HG03558 (cell line): ENCODE data around the gene HACL1.
A peak's percentile ranks its signal among the peaks of the same experiment; 100 is the strongest.

Experiments
- ATAC-seq: cut with Tn5 transposase; IDR thresholded peaks from one replicate; pipeline ENCODE4 v1.9.1; 2021; ENCODE audit warnings: moderate number of reproducible peaks; ENCODE audit not compliant: unreplicated experiment; ENCODE audit errors: extremely low read depth

HACL1 gene

DNA sequence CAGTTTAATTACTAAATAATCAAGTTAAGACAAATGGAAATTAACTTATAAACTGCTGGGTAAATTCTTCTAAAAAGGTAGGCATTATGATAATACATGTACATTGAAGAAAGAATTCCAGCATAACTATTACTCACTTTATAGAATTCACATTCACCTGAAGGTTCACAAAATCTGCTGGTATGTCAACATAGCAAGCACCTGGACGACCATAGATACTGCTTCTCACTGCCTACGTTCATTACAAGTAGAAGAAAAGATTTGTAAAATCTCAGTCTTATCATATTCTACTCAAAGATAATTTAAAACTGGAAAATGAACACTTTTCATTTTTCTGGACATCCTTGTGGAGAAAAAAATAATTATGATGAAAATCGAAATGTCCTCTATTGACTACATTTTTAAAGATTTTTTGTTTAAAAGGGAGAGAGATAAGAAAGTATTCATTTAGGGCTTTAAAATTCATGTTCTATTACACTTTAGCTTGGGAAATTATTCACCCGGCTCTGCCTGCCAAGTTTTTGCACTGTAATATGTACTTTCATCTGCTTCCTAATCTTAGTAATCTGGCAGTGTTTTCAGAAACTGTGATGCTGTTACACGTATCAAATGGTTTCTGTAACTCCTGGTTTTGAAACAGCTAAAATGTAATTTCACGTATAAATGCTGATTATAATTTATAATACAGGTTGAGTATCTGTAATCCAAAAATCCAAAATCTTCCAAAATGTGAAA is 16.1 kb downstream of the HACL1 start:
- ATAC-seq = no peak

DNA sequence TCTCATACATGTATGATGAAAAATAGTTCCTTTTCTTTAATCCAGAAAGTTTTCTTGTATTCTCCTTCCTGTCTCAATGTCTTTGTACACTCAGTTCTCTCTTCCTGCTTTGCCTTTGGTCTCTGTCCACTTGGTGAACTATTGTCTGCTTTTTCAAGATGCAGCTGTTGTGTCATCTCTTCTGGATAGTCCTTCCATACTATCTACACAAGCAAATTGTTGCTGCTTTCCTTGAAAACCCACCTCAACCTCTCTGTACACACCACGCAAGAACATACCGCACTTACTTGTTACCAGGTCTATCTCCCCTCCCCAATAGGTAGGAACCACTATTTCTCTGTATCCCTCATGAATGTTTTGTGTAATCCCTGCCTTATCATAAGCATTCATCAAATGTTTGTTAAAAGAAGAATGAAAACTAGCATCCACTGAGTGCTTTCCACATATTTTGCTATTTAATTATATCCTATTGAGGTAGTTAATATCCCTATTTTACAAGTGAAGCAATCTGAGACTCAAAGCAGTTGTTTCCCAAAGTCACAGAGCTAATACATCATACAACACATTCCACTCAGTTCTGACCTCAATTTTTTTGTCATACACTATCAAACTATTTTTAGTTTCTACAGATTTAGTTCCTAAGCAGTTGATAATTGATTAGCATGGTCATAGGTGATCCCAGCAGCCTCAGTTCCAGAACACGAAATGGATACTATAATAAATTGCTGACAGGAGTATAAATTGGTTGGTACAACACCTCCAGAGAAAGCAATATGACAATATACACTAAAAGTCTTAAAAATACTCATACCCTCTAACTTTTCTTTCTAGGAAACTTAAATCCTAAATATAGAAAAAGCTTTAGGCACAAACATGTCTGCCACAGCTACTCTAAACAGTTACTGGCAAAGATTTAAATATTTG is 19.6 kb downstream of the HACL1 start:
- ATAC-seq = no peak

DNA sequence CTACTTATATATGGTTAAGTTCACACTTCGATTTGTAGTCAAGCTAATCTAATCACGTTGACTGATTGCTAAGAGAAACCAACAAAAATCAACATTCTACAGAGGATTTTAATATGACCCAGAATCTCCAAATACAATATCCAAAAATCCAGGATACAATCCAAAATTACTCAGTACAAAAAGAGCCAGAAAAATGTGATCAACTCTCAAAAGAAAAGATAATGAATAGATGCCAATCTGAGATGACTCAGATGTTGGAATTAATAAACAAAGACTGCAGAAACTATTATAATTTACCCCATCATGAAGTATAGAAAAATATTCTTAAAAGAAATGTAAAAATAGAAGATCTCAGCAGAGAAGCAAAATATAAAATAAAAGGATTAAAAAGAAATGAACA is 22.3 kb downstream of the HACL1 start:
- ATAC-seq = no peak

DNA sequence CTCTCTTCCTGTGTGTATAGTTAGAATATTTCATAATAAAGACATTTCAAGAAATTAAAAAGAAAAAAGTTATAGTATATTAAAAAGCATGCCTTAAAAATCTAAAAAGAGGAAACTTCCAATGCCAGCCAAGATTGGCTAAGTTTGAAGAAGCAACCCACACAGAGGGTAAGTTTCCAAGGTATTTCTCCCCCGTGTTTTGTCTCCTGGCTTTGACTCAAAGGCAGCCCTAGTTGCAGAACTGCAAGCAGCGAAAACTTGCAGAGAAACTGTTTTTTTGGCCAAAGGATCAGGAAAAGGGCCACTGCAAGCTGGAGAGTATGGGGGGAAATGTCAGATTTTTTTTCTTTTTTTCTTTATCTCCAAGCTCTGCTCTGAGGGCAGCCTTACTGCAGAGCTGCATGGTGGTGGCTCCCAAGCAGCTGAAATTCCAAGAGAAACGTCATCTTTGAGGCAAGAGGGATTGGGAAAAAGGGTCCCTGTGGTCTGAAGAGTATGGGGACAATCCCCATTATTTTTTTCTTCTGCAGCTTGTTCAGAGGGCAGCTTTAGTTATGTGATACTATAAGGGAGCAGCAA is 23.0 kb downstream of the HACL1 start:
- no peak for ATAC-seq

DNA sequence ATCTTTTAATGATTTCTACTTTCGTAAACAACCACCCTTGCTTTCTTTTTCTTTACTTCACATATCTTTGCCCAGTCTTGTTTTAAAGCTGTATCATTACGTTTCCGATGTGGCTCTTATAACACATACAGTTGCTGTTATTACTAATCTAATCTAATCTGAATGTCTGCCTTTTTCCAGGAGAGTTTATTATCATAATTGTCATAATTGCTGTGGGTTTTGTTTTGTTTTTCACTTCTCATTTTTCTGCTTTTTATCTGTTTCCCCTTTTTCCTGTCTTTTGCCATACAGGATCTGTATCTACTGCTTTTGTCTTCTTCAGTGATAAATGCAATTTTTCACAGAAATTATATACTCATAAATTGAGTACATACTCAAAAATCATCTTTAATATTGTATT is 24.9 kb downstream of the HACL1 start:
- no peak for ATAC-seq

DNA sequence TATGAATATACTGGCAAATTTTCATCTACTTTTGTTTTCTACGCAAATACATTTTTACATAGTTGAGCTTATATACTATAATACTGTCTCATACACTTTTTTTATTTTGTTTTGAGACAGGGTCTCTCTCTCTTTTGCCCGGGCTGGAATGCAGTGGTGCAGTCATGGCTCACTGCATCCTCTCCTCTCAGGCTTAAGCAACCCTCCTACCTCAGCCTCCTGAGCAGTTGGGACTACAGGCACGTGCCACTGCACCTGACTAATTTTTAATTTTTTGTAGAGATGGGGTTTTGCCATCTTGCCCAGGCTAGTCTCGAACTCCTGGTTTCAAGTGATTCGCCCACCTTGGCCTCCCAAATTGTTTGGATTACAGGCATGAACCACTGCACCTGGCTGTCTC is 25.9 kb downstream of the HACL1 start:
- ATAC-seq = no peak

DNA sequence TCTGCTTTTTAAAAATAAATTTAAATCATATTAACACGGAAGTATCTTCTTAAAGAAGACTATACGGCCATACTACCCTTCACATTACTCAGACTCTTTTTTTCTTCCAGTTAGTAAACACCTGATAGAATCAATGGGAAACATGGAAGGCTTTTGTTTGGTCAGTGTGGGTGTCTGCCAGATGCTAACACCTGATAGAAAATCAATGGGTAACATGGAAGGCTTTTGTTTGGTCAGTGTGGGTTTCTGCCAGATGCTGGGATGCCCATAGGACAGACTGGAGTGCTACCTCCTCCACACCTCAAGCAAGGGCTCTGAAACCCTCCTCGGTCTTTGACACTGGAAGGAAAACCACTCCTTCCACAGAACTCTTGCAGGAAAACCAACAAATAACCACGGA is 29.2 kb downstream of the HACL1 start:
- ATAC-seq = no peak

DNA sequence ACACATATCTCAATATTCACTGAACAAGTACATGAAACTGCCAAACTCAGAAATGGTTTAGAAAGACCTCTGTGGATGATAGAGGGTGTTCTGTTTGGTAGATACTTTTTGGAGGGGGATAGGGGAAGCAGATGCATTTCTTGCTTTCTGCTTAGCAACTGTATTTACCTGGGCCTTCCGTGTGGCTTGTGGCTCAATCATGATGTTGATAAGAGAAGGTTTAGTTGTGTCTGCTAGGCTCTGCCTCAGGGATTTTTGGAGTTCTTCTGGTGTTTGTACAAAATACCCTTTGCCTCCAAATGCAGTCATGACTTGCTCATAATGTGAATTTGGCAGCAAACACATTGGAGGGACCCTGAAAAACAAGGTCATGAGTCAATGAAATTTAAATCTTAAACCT is 38.2 kb downstream of the HACL1 start:
- no peak for ATAC-seq

DNA sequence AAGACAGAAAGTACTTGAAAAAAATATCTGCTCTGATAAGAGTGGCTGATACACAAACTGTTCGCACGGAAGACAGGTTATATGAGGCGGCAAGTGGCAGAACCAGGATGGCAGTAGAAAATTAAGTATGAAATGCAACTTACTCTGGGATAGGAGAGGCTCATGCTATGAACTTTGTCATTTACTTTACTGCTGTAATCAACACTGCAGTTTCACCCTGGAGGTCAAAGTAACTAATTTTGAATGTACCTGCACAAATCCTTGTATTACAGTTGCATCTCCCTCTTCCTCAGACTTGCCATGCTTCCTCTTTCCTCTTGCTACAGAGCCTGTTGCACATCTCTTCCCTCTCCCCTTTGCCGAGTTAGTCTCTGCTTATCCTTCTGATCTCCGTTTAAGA is 38.8 kb downstream of the HACL1 start:
- no peak for ATAC-seq

DNA sequence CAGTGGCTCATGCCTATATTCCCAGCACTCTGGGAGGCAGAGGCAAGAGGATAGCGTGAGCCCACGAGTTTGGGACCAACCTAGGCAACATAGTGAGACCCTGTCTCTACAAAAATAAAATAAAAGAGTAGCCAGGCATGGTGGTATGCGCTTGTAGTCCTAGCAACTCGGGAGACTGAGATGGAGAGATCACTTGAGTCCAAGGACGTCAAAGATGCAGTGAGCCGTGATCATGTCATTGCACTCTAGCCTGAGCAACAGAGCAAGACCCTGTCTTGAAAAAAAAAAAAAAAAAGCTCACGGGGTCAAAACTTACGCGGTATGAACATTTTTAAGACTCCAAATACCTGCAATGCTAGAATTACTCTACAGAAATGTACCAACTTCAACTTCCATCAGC is 42.8 kb downstream of the HACL1 start:
- no peak for ATAC-seq

DNA sequence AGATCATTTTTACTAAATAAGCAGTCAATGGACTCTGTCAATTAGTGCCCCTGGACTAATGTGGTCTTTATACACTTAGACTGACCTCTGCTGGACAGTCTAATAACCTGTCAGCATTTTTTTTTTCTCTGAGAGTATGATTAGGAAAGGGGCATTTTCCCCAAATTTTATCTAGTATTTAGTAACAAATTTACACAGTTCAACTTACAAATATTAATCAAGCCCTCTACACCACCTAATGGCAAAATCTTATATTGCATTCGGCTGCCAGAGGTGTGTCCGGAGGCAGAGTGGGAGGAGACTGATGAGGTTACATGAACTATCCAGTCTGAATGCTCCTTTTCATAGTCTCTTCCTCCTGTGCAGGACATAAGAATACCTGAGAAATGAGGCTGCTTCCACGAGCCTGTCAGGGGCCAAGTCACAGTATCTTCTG is 43.8 kb downstream of the HACL1 start:
- ATAC-seq = no peak

DNA sequence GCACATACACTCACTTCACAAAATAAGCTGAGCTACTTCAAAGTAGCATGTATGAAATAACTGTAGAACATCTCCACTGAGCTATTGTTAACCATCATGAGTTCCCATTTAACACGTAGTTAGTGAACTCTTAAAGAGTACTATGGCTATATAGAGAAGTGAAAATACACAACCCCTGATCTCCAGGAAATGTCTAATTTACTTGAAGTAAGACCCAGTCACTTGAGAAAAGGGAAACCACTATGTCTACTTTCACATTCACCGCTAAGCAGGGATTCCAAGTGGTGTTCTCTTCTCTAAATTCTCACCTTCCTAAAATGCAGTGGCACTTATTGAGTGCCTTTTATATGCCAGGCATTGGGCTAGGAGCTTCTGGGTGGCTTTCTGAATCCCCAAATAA is 44.9 kb downstream of the HACL1 start:
- peak; percentile 82 for ATAC-seq

DNA sequence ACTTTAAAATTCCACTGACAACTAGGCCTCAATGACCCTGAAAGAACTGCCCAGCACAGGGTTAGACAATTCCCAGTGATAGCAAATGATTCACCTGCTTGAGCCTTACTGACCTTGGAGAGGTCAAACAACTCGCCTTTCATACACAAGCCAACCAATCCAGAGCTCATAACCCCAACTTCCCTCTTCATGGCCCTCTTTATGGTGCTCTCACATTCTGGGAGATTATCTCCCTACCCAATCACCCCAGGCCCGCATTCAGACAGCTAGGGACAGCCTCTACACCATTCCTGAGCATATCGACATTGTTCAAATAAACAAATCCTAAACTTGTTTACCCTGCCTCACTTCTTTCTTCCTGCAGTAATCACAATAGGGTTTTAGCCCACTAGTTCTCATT is 47.6 kb downstream of the HACL1 start:
- ATAC-seq = no peak

DNA sequence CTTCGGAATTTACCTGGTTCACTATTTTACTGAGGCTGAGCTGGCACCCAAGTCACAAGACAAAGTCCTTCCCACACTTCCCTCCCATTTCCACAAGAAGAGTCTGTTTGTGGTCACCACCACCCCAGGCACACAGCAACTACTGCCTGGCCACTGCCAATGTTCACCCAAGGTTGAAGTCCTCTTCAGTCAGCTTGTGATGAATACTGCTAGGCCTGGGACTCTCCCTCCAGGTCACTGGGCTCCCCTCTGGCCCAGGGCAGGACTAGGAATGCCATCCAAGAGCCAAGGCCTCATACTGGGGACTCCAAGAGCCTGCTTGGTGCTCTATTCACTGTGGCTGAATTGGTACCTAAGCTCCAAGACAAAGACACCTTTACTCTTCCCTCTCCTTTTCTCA is 49.5 kb downstream of the HACL1 start:
- no peak for ATAC-seq

DNA sequence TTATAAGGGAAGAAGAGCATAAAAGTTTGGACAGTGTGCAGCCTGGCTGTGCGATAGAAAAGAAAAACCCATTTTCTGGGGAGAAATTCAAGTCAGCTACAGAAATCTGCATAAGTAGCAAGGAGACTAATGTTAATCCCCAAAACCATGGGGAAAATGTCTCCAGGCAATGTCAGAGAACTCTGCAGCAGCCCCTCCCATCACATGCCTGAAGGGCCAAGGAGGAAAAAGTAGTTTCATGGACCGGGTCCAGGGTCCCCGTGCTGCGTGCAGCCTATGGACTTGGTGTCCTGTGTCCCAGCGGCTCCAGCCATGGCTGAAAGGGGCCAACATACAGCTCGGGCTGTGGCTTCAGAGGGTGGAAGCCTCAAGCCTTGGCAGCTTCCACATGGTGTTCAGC is 51.5 kb downstream of the HACL1 start:
- ATAC-seq = no peak

DNA sequence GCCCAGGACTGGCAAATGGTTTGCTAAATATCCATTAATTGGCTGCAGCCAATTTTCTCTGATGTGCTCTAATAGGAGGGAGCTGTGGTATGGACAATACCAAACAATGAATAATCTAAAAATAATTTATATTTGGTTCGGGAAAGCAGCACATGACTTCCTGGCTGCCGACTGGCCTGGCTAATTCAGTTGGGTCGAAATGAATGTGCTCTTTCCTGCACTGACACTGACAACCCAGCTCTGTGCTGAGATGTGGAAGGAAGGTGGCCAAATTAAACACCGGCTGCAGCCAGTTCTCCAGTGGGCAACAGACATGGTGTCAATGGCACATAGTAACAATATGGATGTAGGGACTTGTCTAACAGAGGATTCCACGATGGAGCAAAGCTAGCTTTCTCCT is 58.8 kb downstream of the HACL1 start:
- no peak for ATAC-seq

DNA sequence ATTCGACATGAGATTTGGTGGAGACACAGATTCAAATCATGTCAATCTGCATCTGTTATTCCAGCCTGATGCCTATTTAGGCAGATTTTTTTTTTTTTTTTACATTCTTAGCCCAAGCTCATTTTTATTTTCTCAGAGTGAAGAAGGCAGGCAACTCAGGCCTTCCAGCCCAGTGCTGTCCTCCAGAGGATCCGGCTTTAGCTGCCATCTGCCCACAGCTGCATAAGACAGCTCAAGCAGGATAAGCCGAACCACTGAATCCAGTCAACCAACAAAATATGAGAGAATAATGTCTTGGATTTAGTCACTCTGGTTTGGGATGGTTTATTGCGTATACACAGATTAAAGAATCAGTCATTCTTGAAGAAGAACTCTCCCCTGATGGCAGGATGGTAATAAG is 60.0 kb downstream of the HACL1 start:
- ATAC-seq = no peak

DNA sequence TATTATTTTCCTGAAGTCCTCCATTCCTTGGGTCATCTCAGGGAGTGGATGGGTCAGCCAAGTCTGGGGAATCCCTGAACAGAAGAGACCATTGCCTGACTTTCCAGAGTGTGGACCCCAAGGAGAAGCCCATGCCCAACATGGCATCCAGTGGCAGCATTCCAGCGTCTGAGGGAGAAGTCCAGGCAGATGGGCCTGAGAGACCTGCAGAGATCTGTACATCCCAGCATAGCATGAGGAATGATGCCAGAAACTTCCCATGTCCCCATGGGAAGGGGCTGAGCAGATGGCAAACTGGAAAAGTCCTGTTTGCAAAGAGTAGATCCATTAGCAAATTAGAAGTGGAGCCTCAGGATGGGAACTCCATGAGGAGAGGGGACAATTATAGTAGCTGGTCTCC is 62.3 kb downstream of the HACL1 start:
- ATAC-seq = no peak

DNA sequence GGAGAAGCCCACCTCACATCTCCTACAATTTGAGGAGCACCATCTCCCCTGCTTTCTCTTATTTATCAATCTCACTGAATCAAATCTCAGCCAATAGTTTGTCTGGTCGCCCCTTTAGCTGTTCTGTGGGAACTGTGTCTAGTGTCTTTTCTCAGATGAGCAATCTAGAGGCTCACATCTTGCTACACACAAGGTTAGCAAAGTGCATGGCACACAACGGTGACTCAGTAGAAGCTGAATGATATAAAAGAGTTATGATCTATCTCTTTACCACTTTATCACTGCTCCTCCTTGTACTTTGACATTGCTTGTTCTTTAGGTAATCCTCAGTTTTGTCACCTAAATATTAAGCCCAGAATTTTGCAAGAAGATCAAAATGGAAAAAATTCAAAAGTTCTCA is 63.0 kb downstream of the HACL1 start:
- no peak for ATAC-seq

DNA sequence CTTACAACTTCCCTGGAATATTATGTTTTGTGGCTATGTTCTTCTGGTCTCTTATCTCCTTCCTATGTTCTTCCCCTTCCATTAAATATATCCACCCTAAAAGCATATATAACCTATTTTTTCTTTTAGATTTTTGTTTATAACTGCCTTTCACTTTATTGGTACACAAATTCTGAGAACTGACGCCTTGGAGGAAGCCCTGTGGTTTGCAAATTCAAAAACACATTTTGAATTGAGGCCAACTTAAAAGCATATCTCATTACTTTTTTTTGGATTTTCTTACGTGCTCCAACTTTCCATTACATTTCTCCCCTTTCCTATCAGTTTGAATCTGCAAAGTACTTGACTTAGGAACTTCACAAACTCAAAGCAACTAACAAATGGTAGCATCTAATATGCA is 64.5 kb downstream of the HACL1 start:
- no peak for ATAC-seq

DNA sequence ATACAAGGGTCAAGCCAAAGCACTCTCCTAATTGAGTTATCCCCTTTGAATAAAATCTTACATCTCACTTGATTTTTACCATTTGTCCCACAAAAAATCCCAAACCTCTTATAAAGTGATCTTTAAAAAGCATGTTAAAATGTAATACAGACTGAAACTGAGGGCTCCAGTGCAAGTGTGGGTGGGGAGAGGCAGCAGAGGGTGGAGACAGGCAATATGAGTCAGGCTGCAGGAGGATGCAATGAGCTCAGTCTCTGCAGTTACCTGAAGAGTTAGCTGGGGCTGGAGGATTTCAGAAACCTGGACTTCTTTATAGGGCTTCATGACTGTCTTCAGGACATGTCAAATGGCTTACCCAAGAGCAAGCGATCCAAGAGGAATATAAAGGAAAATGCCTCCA is 65.6 kb downstream of the HACL1 start:
- ATAC-seq = no peak
